ENCODE results near the gene CHD2.

DNA sequence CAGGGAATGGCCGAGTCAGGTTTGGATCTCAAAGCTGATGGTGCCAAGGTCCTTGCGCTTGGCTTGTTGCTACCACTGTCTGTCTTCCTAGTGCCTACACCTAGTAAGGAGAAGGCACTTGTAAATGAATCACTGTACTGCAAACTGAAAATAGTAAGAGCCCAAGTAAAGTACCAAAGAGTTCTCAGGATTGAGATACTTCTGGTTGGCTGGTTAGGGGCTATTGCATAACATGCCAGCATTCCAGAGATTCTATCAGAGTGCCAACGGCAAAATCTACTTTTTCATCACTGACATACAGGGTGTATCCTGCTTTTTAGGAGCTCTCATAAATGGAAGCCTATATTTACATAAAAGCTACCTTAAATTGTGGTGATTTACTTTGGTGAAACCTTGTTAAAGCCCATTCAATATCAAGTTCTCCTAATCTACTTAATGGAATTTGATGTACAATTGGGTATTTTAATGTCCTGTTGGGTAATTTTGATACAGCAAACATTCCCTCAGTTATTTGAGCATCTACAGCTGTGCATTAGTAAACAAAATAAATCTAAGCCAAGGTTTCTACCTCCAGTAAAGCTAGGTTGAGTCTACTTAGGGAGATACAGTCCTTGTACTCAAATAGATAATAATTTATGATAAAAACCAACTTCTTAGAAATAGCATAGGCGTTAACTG is 30.7 kb upstream of the CHD2 start:
- TF ChIP-seq POLR2AphosphoS5 (IDR thresholded peaks at IDR 0.05), result peak in 1 of 4 donors; percentile 25
- no peak for TF ChIP-seq POLR2A (IDR thresholded peaks at IDR 0.05)
- TF ChIP-seq, protein P1, sequence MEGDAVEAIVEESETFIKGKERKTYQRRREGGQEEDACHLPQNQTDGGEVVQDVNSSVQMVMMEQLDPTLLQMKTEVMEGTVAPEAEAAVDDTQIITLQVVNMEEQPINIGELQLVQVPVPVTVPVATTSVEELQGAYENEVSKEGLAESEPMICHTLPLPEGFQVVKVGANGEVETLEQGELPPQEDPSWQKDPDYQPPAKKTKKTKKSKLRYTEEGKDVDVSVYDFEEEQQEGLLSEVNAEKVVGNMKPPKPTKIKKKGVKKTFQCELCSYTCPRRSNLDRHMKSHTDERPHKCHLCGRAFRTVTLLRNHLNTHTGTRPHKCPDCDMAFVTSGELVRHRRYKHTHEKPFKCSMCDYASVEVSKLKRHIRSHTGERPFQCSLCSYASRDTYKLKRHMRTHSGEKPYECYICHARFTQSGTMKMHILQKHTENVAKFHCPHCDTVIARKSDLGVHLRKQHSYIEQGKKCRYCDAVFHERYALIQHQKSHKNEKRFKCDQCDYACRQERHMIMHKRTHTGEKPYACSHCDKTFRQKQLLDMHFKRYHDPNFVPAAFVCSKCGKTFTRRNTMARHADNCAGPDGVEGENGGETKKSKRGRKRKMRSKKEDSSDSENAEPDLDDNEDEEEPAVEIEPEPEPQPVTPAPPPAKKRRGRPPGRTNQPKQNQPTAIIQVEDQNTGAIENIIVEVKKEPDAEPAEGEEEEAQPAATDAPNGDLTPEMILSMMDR (IDR thresholded peaks at IDR 0.05), result no peak

All from sigmoid colon (tissue), 4 donors.